Ureter (tissue), 1 donor: Measurements from ENCODE around the gene MIA2. TPM values are rescaled to one million over a fixed set of nuclear protein-coding genes. Genes with fewer than 3 reads are reported as not detected.
A peak's percentile ranks its signal among the peaks of the same experiment; 100 is the strongest.
"Not testable (repeated sequence)": the region's sequence is repeated elsewhere in the genome, so short reads cannot be mapped to it uniquely, and the experiment has no call there.

Experiments used
- DNase-seq: peaks from one replicate; pipeline ENCODE4 v3.0.0-alpha.2; 2020; ENCODE audit warnings: low spot score
- total RNA-seq: library from RNA; stranded (reverse); gene quantifications from one replicate; pipeline ENCODE4 v1.2.4, GENCODE V29; 2023
- donor health status: DM: yes; HTN: yes; CAD: no.

The MIA2 gene
- total RNA-seq, 1 donor from 2014 or later, result 29.5 TPM

DNA sequence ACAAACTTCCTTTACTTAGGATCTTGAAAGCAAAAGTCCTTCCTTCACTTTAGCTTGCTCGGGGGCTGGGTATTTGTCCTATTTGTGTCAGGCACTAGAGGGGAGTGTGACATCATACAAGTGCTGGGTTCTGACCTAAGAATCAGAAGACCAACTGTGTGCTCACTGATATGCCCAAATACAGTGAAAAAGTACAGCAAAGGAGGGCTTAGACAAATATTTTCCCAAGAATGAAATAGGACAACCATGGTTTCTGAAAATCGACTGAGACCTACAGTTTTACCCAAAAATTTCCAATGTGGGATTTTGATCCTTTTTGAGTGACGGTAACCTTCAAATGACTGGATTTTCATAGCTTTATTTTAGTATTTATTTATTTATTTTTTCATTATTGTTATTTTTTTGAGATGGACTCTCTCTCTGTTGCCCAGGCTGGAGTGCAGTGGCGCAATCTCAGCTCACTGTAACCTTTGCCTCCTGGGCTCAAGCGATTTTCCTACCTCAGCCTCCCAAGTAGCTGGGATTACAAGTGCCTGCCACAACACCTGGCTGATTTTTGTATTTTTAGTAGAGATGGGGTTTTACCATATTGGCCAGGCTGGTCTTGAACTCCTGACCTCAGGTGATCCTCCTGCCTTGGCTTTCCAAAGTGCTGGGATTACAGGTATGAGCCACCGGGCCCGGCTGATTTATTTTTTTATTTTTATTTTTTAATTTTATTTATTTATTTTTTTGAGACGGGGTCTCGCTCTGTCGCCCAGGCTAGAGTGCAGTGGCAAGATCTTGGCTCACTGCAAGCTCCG, 1.8 kb upstream of the MIA2 start:
- not testable (repeated sequence) for DNase-seq

DNA sequence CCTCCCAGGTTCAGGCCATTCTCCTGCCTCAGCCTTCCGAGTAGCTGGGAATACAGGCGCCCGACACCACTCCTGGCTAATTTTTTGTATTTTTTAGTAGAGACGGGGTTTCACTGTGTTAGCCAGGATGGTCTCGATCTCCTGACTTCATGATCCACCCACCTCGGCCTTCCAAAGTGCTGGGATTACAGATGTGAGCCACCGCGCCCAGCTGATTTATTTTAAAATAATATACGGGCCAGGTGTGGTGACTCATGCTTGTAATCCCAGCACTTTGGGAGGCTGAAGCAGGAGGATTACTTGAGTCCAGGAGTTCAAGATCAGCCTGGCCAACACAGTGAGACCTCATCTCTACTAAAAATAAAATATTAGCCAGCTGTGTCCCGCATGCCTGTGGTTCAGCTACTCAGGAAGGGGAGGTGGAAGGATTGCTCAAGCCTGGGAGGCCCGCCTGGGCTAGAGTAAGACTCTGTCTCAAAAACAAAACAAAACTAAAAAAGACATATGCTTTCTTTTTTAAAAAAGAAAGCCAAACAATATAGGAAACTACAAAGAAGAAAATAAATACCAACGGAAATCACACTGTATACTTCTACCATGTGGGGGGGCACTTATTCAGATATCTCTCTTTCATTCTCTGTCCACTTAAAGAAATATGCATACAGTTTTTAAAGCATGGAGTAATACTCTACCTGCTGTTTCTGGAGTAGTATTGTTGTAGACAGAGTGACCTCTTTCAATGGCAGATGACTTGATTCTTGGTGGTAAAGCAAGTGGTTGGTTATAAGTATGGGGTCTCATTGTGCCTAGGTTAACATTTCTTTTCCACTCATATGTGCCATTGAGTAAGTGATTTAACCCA, 930 bp upstream of the MIA2 start:
- no peak for DNase-seq

DNA sequence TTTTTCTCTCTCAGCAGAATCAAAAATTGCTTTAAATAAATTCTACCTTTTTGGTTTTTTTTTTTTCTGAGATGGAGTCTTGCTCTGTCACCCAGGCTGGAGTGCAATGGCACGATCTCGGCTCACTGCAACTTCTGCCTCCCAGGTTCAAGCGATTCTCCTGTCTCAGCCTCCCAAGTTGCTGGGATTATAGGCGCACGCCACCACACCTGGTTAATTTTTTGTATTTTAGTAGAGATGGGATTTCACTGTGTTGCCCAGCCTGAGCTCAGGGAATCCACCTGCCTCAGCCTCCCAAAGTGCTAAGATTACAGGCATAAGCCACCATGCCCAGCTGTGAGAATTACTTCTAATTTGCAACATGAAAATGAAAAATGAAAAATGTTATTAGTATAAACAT, 1.3 kb downstream of the MIA2 start:
- not testable (repeated sequence) for DNase-seq

DNA sequence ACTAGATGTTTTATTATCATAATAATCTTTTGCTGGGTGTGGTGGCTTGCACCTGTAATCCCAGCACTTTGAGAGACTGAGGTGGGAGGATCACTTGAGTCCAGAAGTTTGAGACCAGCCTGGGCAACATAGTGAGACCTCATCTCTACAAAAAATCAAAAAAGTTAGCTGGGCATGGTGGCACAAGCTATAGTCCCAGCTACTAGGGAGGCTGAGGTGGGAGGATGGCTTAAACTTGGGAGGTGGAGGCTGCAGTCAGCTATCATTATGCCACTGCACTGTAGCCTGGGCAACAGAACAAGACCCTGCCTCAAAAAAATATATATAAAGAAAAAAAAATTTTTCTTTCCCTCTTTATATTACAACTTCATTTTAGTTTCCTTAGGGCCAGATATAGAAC, 1.8 kb downstream of the MIA2 start:
- not testable (repeated sequence) for DNase-seq

DNA sequence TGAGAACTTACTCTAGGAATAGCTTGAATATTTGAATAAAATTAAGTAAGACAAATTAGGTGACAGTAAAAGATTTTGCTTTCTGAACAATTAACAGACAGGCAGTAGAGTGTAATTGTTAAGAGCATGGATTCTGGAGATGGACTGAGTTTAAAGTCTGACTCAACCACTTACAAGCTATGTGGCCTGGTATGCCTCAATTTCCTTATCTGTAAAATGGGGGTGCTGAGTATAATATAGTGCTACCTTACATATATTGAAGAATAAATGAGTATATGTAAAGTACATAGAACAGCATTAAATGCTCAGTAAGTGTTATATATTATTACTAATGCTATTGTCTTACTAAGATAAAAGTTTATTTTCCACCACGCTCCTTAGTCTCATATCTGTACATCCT, 7.1 kb downstream of the MIA2 start:
- no peak for DNase-seq

DNA sequence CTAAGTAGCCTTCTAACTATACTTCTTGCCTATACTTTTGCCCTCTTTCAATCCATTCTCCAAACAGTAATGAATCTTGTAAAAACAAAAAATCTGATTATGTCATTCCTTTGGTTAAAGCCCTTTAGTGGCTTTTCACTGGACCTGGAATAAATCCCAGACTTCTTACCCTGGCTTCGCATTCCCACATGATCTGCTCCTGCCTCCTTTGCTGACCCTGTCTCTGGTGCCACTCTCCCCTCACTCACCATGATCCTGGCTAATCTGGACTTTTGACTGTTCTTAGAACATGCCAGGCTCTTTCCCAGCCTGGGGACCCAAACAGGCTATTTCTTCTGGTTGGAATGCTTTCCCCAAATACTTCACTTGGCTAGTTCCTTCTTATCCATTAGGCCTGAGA, 7.9 kb downstream of the MIA2 start:
- DNase-seq, result no peak

DNA sequence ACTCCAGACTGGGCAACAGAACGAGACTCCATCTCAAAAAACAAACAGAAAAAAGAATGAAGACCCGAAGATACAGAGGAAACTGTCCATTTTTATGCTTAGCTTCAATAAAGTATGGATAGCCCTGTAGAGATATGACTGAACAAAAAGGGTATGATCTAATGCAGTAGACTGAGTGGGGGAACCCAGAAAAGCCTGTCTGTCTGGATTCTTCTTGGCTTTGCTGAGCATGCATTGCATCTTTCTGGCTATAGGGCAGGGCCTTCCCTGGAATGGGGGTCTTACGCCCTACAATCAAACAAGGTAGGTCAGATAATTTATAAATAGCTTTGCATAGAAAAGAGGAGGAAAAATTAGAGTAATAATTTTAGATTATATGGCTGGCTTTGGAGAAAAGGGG, 10.1 kb downstream of the MIA2 start:
- DNase-seq, result no peak

DNA sequence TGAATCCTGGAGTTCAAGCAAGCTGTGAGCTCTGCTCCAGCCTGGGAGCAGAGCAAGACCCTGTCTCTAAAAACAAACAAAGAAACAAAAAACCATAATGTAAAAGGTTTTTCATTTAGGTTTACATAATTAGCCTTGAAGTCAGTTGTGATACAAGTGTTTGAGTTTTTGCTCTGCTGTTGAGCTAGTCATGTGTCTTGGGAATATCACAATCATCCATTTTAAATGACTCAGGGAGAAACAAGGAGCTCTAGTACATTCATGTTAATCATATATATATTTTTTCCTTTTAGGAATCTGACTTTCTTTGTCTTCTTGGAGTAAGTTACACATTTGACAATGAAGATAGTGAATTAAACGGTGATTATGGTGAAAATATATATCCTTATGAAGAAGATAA, 12.9 kb downstream of the MIA2 start:
- DNase-seq, result no peak

DNA sequence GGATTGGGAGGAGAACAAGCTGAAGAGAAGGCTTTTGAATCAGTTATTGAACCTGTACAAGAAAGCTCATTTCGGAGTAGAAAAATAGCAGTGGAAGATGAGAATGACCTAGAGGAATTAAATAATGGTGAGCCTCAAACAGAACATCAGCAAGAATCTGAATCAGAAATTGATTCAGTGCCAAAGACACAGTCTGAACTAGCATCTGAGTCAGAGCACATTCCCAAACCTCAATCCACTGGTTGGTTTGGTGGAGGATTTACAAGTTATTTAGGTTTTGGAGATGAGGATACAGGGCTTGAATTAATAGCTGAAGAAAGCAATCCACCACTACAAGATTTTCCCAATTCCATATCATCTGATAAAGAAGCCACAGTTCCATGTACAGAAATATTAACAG, 13.5 kb downstream of the MIA2 start:
- DNase-seq, result no peak

DNA sequence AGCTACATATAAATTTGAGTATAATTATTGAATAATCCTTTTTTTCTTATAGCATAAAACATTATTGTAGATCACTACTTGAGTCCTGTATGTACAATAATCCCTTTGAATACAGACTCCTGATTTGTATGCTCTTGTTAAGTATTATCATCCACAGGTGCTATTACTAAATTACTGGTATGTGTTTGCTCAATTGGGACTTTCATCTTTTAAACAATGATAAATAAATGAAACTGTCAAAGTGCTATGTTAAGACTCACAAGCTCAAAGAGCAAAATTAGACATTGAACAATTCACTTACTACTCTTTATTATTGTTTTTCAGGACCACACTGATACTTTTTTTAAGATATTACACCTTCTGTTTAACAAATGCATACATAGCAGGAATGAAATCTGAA, 17.8 kb downstream of the MIA2 start:
- DNase-seq, result no peak

DNA sequence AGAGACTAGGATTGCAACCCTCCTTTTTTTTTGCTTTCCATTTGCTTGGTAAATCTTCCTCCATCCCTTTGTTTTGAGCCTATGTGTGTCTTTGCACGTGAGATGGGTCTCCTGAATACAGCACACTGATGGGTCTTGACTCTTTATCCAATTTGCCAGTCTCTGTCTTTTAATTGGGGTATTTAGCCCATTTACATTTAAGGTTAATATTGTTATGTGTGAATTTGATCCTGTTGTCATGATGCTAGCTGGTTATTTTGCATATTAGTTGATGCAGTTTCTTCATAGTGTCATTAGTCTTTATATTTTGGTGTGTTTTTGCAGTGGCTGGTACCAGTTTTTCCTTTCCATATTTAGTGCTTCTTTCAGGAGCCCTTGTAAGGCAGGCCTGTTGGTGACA, 23.7 kb downstream of the MIA2 start:
- not testable (repeated sequence) for DNase-seq

DNA sequence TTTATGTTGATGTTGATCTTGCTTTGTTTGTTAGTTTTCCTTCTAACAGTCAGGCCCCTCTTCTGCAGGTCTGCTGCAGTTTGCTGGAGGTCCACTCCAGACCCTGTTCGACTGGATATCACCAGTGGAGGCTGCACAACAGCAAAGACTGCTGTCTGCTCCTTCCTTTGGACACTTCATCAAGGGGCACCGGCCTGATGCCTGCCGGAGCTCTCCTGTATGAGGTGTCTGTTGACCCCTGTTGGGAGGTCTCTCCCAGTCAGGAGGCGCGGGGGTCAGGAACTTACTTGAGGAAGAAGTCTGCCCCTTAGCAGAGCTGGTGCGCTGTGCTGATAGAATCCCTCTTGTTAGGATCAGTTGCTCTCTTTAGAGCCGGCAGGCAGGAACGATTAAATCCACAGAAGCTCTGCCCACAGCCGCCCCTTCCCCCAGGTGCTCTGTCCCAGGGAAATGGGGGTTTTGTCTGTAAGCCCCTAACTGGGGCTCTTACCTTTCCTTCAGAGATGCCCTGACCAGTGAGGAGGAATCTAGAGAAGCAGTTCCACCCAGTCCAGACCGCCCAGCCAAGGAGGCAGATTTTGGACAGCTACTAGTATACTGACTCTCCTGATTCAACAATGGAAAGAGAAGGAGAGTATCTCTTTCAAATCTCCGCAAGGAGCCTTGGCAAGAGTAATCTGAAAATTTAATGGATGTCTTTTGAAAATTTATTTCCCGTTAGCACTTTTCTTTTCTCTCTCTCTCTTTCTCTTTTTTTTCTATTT, 25.2 kb downstream of the MIA2 start:
- DNase-seq, result no peak

DNA sequence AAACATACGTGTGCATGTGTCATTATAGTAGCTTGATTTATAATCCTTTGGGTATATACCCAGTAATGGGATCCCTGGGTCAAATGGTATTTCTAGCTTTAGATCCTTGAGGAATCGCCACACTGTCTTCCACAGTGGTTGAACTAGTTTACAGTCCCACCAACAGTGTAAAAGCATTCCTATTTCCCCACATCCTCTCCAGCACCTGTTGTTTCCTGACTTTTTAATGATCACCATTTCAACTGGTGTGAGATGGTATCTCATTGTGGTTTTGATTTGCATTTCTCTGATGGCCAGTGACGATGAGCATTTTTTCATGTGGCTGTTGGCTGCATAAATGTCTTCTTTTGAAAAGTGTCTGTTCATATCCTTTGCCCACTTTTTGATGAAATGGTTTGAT, 26.4 kb downstream of the MIA2 start:
- not testable (repeated sequence) for DNase-seq

DNA sequence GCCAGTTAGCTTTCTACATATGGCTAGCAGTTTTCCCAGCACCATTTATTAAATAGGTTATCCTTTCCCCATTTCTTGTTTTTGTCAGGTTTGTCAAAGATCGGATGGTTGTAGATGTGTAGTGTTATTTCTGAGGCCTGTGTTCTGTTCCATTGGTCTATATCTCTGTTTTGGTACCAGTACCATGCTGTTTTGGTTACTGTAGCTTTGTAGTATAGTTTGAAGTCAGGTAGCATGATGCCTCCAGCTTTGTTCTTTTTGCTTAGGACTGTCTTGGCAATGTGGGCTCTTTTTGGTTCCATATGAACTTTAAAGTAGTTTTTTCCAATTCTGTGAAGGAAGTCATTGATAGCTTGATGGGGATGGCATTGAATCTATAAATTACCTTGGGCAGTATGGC, 28.5 kb downstream of the MIA2 start:
- not testable (repeated sequence) for DNase-seq

DNA sequence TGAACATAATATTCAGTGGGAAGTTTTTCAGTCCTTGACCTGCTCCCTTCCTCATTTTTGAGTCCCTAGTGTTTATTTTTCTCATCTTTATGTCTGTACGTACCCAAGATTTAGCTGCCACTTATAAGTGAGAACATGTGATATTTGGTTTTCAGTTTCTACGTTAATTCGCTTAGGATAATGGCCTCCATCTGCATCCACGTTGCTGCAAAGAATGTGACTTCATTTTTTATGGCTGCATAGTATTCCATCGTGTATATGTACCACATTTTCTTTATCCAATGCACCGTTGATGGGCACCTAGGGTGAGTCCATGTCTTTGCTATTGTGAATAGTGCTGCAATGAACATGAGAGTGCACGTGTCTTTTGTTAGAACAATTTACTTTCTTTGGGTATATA, 30.3 kb downstream of the MIA2 start:
- DNase-seq, result no peak

DNA sequence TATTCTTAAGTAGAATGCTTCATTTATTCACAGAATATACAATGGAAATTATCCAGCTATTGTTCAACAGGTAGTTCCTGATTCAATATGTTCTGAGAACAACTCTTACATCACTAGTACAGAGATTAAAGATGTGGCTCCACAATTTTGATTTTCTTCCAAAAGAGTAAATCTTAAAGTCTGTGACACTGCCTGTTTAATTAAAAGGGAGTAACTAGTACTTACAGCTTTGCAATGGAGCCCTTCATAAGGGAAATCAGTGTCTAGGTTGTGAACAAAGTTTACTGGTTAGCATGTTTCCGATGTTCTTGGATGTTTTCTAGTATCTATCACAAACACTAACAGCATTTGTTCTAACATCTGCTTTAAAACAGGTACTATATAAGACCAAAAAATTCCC, 30.8 kb downstream of the MIA2 start:
- DNase-seq, result no peak

DNA sequence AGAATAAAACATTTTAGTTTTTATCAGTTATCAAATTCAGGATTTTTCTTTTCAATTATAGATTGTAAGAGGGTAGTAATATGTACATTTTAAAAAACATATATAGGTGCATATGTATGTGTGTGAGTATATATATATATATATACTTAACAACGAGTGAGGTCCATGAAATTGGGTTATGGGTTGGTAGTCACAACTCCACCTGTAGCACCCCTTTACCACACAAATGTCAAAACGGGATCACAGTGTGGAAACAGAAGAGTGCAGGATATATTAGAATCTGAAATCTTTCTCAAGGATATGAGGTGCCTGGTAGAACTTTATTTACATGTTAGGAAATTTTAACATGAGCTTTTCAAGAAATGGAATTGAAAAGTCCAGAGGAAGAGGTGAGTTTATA, 31.3 kb downstream of the MIA2 start:
- DNase-seq, result no peak

DNA sequence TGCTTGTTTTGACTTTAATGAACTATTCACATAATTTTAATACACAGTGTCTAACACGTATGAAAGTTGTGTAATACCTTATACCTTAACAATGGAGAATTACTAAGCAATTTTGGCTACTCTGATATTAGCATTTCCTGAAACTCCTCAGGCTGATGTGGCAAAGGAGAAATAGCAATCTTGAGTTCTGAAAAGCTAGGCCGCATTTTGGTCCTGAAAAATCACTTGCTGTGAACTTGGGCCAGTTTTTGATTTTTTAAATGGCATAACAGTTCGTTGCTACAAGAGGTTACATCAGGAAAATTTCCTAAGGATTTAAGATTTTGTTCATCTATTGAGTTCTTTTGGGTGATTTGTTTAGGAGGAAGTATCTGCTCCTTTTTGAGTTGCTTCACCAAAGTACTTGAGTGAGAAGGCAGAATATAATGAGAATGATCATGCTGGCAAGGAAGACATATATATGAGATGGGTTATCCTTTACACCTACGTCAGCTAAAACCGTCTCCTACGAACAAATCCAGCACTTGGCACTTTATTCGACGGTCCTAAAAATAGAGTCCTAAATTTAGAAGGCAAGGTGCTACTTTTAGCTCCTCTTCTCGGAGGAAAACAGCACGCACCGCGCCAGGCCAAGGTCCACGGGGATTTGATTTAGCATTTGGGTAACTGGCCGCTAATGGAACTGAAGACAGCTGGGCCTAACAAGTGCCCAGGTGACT, 32.2 kb downstream of the MIA2 start:
- DNase-seq, result no peak

DNA sequence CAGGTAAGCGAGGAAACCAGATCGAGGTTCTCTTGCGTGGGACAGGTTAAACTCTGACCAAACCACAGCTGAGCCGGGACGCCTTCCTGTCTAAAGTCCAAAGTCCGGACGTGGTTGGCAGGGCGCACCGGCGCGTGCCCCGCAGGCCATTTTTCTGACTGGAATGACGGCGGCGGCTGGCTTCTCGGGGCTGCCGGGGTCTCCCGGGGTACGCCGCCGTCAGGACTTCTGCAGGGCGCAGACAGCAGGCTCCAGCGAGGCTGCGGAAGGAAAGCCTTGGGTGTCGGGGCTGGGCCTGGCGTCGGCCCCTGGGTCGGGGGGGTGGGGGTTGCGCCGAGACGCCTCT, 32.8 kb downstream of the MIA2 start:
- DNase-seq, result peak; percentile 63

DNA sequence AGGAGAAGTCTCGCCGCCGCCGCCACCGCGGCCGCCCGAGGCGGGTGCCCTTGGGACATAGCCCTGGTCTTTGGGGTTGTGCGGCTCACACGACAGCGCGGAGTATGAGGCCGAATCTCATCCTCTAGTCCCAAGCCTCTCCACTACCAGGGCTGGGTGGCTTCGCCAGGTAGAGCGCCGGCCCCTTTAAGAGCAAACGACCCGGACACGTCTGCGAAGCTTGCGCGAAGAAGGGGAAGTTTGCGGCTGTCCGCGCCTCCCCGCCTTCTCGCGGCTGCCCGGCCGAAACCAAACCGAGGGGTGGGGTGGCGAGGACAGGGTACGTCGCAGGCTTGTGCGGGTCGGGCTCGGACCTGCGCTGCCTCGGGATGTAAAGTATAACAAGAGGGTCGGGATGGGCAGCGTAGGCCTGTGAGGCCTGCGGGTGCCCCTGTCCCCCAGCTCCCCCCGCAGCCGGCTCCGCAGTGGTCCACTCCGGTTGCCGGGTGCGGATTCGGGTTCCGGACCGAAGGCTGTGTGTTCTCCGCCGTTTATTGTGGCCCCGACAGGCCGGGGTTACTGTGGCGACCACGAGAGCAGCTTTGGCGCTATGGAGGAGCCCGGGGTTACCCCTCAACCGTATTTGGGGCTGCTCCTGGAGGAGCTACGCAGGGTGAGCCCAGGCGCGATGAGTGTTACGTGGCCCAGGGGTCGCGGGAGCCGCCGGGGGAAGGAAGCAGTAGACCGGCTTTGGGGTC, 33.3 kb downstream of the MIA2 start:
- DNase-seq, result peak; percentile 82

DNA sequence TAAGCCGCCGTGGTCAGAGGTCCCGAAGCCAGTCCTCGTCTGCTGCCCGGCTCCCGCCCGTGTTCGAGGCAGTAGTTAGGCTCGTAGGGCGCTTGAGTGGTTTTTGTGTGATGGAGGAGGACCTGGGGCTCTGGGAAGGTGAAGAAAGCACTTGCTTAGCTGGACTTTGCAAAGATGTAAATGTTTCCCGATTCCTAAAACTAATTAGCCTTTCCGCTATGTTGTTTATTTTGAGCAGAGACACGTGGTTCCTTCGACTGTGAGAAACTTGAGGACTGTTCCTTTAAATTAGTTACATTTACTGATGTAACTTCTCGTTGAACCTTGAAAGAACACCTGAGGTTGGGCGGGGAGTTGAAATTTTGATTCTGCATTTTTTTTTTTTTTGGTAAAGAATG, 33.9 kb downstream of the MIA2 start:
- DNase-seq, result no peak
